ENCODE results near the gene CCDC146.
"Not testable (repeated sequence)": the region's sequence is repeated elsewhere in the genome, so short reads cannot be mapped to it uniquely, and the experiment has no call there.

GRCh38 chr7:77275663-77276062 lies 153.2 kb downstream of the CCDC146 start:
- not testable (repeated sequence) for TF ChIP-seq CTCF (IDR thresholded peaks at IDR 0.05); EP300 (IDR thresholded peaks at IDR 0.05; ENCODE audit: low read depth)
